NCI-H2081 treated with DMSO at 0.1 percent for 48 hours (cell line): ENCODE results near the gene LIMS4.
"Not testable (repeated sequence)": the region's sequence is repeated elsewhere in the genome, so short reads cannot be mapped to it uniquely, and the experiment has no call there.

Experiments
- DNase-seq: peaks from one replicate; lab custom pipeline; 2025; lab: John Stamatoyannopoulos, UW

Gene LIMS4

DNA sequence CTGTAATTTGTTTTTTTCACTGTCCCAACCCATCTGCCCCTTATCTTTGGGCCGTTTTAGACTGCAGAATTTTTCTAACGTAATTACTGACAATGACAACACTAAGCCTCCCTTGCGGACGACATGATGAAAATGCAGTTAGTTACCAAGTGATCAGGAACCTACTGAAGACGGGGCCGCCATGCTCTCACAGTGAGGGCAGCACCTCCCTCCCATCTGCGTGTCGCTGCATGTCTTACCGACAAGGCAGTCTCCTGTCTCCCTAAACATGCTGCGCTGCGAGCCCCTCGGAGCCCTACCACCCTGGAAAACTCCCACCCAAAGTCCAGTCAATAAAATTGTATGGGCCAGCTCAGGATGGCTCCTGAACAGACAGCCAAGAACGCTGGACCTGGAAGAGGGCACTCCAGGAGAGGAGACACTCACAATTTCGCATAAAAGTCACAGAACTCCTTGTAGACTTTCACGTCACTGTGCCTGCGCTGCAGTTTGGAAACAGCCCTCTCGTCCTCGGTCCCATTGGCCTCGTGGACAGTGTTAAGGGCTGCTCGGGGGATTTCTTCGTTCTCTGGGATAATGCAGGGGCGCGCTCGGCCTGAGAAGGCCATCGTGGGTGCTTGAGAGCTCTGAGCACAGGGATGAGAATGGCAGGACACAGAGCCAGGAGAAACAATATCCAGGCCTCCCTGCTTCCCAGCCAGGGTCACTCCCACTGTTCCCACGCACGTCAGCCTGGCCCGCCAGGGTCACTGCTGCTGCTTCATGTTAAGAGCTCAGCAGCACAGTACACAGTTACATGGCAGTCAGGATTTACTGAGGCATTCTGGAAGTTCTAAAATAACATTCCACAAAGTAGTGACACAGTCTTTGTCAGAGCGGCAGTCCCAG is at the start of gene LIMS4:
Gene LIMS4, minus strand, starts transcription at position 646 of the 888 bp plus-strand sequence. Its CDS starts 38 bp downstream, at position 608.
- DNase-seq = not testable (repeated sequence)

GRCh38 chr2:110499755-110500377 is 27.2 kb upstream of the LIMS4 start:
- not testable (repeated sequence) for DNase-seq

- not testable (repeated sequence) for DNase-seq
Observed at GRCh38 chr2:110496027-110496426, 23.4 kb upstream of the LIMS4 start.

GRCh38 chr2:110494488-110494887 is 21.9 kb upstream of the LIMS4 start:
- not testable (repeated sequence) for DNase-seq

DNA sequence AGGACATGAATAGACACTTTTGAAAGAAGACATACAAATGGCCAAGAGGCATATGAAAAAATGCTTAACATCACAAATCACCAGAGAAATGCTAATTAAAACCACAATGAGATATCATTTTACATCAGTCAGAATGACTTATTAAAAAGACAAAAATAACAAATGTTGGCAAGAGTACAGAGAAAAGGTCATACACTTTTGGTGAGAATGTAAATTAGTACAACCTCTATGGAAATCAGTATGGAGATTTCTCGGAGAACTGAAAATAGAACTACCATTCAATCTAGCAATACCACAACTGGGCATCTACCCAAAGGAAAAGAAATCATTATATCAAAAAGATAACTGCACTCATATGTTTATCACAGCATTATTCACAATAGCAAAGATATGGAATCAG is 16.4 kb upstream of the LIMS4 start:
- not testable (repeated sequence) for DNase-seq

DNA sequence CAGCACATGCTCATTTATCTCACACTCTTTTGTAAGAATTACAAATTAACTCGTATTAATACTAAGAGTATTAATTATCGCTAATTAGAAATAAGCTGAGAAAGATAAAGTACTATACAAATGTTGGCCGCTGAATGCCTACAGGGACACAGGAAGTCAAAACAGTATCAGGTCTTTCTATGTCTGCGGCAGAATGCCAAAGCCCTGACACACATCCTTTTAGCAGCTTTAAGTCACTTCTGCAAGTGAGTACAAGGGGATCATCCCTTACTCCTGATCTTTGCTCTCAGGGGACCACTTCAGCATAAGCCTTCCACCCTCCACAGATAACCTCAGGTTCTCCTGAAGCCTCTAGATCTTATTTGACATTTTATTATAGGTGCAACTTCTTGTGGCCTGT is 10.1 kb upstream of the LIMS4 start:
- DNase-seq = not testable (repeated sequence)

- not testable (repeated sequence) for DNase-seq
Observed at GRCh38 chr2:110481200-110481599, 8.6 kb upstream of the LIMS4 start.

- not testable (repeated sequence) for DNase-seq
Observed at GRCh38 chr2:110480084-110480483, 7.5 kb upstream of the LIMS4 start.

GRCh38 chr2:110477370-110477769 is 4.8 kb upstream of the LIMS4 start:
- not testable (repeated sequence) for DNase-seq

DNA sequence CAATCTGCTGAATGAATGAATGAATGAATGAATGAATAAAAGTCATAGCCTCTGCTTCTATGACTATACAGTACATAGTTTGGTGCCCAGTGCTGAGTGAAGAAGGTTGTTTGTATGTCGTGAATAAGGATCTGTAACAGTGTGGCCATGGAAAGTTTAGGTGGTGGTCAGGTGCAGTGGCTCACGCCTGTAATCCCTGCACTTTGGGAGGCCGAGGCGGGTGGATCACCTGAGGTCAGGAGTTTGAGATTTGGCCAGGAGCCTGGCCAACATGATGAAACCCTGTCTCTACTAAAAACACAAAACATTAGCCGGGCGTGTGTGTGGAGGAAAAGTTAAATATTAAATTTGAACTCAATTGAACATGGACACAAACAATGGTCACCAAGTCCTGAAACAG is 4.3 kb upstream of the LIMS4 start:
- not testable (repeated sequence) for DNase-seq

GRCh38 chr2:110475627-110476359 is 3.2 kb upstream of the LIMS4 start:
- not testable (repeated sequence) for DNase-seq

DNA sequence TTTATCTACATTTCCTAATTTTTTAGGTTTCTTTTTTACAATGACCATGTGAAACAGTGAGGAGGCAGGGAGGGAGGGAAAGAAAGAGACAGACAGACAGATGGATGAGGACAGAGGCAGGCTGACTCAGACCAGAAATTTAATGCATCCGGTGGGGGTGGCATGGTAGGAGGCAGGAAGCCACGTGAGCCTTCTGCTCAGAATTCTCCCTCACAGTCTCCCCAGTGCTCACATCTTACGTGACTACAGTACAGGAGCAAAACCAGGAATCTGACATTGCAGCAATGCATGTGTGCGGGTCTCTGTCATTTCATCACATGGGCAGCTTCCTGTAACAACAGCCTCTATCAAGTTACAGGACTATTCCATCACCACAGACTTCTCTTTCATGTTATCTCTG is 2.3 kb upstream of the LIMS4 start:
- DNase-seq = not testable (repeated sequence)

DNA sequence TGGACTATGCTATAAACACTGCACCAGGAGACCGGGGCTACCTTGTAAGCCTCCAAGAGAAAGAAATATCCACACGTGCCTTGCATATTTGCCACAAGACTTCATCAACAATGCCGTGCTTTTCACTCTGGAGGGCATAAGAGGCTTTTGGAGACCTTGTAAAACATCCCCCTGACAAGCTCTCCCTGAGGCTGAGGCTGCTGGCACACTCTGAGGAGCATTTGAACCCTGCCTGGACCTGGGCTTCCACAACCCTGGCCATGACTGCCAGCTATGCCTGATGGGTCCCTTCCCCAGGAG is 393 bp upstream of the LIMS4 start:
- DNase-seq = not testable (repeated sequence)

DNA sequence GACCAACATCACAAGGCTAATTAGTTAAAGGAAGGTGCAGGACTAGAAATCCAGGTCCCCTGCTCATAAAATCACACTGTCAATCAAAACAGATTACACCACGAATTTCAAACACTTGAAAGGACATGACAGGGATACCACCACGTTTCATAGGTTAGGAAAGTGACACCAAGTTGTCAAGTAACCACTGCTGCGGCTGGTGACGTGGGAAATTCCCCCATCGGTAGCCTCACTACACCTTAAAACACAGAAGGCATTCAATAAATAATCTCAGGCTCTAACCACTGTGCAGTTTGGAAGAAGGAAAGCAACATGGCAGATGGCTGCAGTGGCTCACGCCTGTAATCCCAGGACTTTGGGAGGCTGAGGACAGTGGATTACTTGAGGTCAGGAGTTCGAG is 3.7 kb downstream of the LIMS4 start:
- not testable (repeated sequence) for DNase-seq

DNA sequence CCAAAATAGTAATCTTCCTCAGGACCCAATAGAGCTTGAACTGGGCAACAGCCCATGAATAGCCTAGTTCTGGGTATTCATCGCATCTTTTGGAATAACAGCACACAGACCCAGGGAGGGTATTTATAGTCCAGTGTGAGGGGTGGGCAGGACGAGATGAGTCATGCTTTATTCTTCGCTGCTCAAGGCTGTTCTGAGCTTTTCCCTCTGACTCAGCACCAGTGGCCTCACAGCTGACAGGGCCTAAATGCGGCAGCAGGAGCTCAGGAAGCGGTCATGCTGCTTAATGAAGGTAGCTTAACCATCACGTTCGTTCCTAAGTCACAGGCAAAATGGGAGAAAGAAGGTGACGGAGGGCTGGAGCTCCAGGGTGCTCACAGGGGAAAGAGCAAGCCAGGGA is 7.3 kb downstream of the LIMS4 start:
- DNase-seq = not testable (repeated sequence)

GRCh38 chr2:110462458-110462857 is 10.2 kb downstream of the LIMS4 start:
- not testable (repeated sequence) for DNase-seq

GRCh38 chr2:110460318-110460717 is 12.3 kb downstream of the LIMS4 start:
- not testable (repeated sequence) for DNase-seq

DNA sequence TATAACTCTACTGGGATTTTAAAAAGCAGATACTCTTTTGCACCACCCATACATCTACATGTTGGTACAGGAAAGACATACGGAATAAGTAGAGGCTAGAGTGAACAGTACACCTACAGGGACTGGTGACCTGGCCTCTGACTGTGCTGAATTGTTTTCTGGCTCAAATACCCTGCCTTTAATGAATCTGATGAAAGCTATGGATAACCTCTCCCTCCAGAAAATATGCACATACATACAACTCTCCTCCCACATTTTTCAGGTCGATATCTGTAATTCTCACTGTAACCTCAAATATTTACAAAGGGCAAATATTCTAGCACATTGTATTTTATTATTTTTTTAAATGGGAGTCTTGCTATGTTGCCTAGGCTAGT is 15.4 kb downstream of the LIMS4 start:
- not testable (repeated sequence) for DNase-seq

GRCh38 chr2:110456291-110457213 is 16.1 kb downstream of the LIMS4 start:
- not testable (repeated sequence) for DNase-seq

- not testable (repeated sequence) for DNase-seq
Observed at GRCh38 chr2:110455080-110455670, 17.4 kb downstream of the LIMS4 start.

DNA sequence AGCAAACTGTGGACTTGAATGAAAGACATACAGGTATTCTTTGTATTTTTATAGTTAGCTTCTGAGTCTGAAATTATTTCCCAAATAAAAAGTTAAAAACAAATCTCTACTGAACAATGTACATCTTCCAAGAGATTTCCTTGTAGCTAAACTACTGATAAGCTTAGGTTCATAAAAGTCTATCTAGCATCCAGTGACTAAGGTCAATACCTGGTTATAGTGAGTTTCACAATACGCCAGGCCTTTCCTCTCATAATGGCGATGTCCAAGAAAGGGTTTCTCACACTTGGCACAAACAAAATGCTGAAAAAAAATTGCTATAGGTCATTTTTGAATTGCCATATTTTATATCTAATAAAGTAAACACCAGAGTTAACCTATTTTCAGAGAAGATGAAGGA is 21.7 kb downstream of the LIMS4 start:
- not testable (repeated sequence) for DNase-seq
